ENCODE measurements around the gene UPK3BL1. TPM values are rescaled to one million over a fixed set of nuclear protein-coding genes. Genes with fewer than 3 reads are reported as not detected.
"Not testable (repeated sequence)": the region's sequence is repeated elsewhere in the genome, so short reads cannot be mapped to it uniquely, and the experiment has no call there.

The UPK3BL1 gene
- 4.7 TPM for polyA plus RNA-seq (2013, experiment 1 of 2)
- 4.7 TPM for polyA plus RNA-seq (2013, experiment 2 of 2)

DNA sequence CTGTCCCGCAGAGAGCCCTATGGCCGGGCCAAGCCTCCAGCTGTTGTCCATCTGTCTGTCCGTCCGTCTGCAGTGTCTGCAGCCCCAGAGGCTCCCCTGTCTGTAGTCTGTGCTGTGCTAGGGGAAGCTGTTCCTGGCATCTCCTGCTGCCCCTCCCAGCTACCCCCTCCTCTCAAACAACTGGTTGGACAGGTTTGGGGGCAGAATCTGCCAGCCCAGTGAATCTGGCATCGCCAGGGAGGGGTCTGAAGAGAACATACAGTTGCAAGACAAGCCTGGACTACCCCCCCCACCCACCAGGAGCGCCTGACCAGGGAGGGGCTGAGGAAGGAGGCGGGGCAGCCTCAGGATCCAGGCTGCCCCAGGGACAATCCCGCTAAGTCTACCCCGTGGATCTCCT, at the start of gene UPK3BL1:
Gene UPK3BL1, minus strand, starts transcription at position 101 of the 400 bp plus-strand sequence. Its CDS starts 50 bp downstream, at position 51.
- H4K8ac ChIP-seq (ENCODE audit: low read depth, low read length); H2BK120ac ChIP-seq (ENCODE audit: low read depth, low read length); H3K4ac ChIP-seq (ENCODE audit: low read depth, low read length); H3K4me2 ChIP-seq (ENCODE audit: low read length); H3K18ac ChIP-seq (ENCODE audit: low read length); H3K23ac ChIP-seq (ENCODE audit: low read length); H4K5ac ChIP-seq (ENCODE audit: low read length); H2AK5ac ChIP-seq (ENCODE audit: low read length); H2BK15ac ChIP-seq (replicated peaks; ENCODE audit: low read depth); H3K27me3 ChIP-seq (ENCODE audit: insufficient read depth, low read length, poor library complexity); H2BK5ac ChIP-seq (ENCODE audit: low read length); H3K9ac ChIP-seq (ENCODE audit: low read length); H3K79me1 ChIP-seq (ENCODE audit: low read length); H3K36me3 ChIP-seq (ENCODE audit: control insufficient read depth, insufficient read depth, low read length); H3K4me3 ChIP-seq (ENCODE audit: low read length); H3K56ac ChIP-seq (ENCODE audit: low read length); H3K4me1 ChIP-seq (ENCODE audit: control insufficient read depth, low read depth, low read length); DNase-seq; H3K27ac ChIP-seq (ENCODE audit: low read depth, low read length); H3K79me2 ChIP-seq (ENCODE audit: control insufficient read depth, insufficient read depth, low read length): not testable (repeated sequence)
- no CpG with 5 or more reads among the region's 9 CpGs for WGBS (ENCODE audit: extremely low coverage, insufficient coverage, low lambda C conversion rate)

- not testable (repeated sequence) for H3K56ac ChIP-seq (ENCODE audit: low read length); H3K9ac ChIP-seq (ENCODE audit: low read length); H4K8ac ChIP-seq (ENCODE audit: low read depth, low read length); H3K4me2 ChIP-seq (ENCODE audit: low read length); H3K23ac ChIP-seq (ENCODE audit: low read length); H3K79me1 ChIP-seq (ENCODE audit: low read length); H2BK120ac ChIP-seq (ENCODE audit: low read depth, low read length); H2BK15ac ChIP-seq (replicated peaks; ENCODE audit: low read depth); H3K36me3 ChIP-seq (ENCODE audit: control insufficient read depth, insufficient read depth, low read length); H4K5ac ChIP-seq (ENCODE audit: low read length); H3K18ac ChIP-seq (ENCODE audit: low read length); H3K27me3 ChIP-seq (ENCODE audit: insufficient read depth, low read length, poor library complexity); H3K4me3 ChIP-seq (ENCODE audit: low read length); H2AK5ac ChIP-seq (ENCODE audit: low read length); H2BK5ac ChIP-seq (ENCODE audit: low read length); H3K27ac ChIP-seq (ENCODE audit: low read depth, low read length); H3K4me1 ChIP-seq (ENCODE audit: control insufficient read depth, low read depth, low read length); H3K79me2 ChIP-seq (ENCODE audit: control insufficient read depth, insufficient read depth, low read length); DNase-seq; H3K4ac ChIP-seq (ENCODE audit: low read depth, low read length)
- WGBS (ENCODE audit: extremely low coverage, insufficient coverage, low lambda C conversion rate): no CpG with 5 or more reads among the region's 6 CpGs
These were observed 48.0 kb upstream of the UPK3BL1 start for GRCh38 chr7:102690602-102691001.

- H3K23ac ChIP-seq (ENCODE audit: low read length); H2BK5ac ChIP-seq (ENCODE audit: low read length); H2BK120ac ChIP-seq (ENCODE audit: low read depth, low read length); H3K4me1 ChIP-seq (ENCODE audit: control insufficient read depth, low read depth, low read length); H3K27ac ChIP-seq (ENCODE audit: low read depth, low read length); H3K18ac ChIP-seq (ENCODE audit: low read length); H4K8ac ChIP-seq (ENCODE audit: low read depth, low read length); H4K5ac ChIP-seq (ENCODE audit: low read length); H3K36me3 ChIP-seq (ENCODE audit: control insufficient read depth, insufficient read depth, low read length); H2AK5ac ChIP-seq (ENCODE audit: low read length); H3K79me2 ChIP-seq (ENCODE audit: control insufficient read depth, insufficient read depth, low read length); DNase-seq; H3K56ac ChIP-seq (ENCODE audit: low read length); H3K4me3 ChIP-seq (ENCODE audit: low read length); H3K9ac ChIP-seq (ENCODE audit: low read length); H3K4ac ChIP-seq (ENCODE audit: low read depth, low read length); H3K79me1 ChIP-seq (ENCODE audit: low read length); H3K27me3 ChIP-seq (ENCODE audit: insufficient read depth, low read length, poor library complexity); H2BK15ac ChIP-seq (replicated peaks; ENCODE audit: low read depth); H3K4me2 ChIP-seq (ENCODE audit: low read length): not testable (repeated sequence)
- WGBS (ENCODE audit: extremely low coverage, insufficient coverage, low lambda C conversion rate): no CpG with 5 or more reads among the region's 74 CpGs
These were observed 47.1 kb upstream of the UPK3BL1 start for GRCh38 chr7:102689436-102690282.

GRCh38 chr7:102688299-102689036, 45.9 kb upstream of the UPK3BL1 start:
- not testable (repeated sequence) for H3K27ac ChIP-seq (ENCODE audit: low read depth, low read length); H2BK5ac ChIP-seq (ENCODE audit: low read length); H3K23ac ChIP-seq (ENCODE audit: low read length); DNase-seq; H3K9ac ChIP-seq (ENCODE audit: low read length); H3K79me2 ChIP-seq (ENCODE audit: control insufficient read depth, insufficient read depth, low read length); H3K36me3 ChIP-seq (ENCODE audit: control insufficient read depth, insufficient read depth, low read length); H3K18ac ChIP-seq (ENCODE audit: low read length); H3K27me3 ChIP-seq (ENCODE audit: insufficient read depth, low read length, poor library complexity); H3K4me1 ChIP-seq (ENCODE audit: control insufficient read depth, low read depth, low read length); H3K4me2 ChIP-seq (ENCODE audit: low read length); H4K8ac ChIP-seq (ENCODE audit: low read depth, low read length); H4K5ac ChIP-seq (ENCODE audit: low read length); H3K79me1 ChIP-seq (ENCODE audit: low read length); H2AK5ac ChIP-seq (ENCODE audit: low read length); H2BK15ac ChIP-seq (replicated peaks; ENCODE audit: low read depth); H2BK120ac ChIP-seq (ENCODE audit: low read depth, low read length); H3K56ac ChIP-seq (ENCODE audit: low read length); H3K4ac ChIP-seq (ENCODE audit: low read depth, low read length); H3K4me3 ChIP-seq (ENCODE audit: low read length)
- WGBS (ENCODE audit: extremely low coverage, insufficient coverage, low lambda C conversion rate): no CpG with 5 or more reads among the region's 37 CpGs

DNA sequence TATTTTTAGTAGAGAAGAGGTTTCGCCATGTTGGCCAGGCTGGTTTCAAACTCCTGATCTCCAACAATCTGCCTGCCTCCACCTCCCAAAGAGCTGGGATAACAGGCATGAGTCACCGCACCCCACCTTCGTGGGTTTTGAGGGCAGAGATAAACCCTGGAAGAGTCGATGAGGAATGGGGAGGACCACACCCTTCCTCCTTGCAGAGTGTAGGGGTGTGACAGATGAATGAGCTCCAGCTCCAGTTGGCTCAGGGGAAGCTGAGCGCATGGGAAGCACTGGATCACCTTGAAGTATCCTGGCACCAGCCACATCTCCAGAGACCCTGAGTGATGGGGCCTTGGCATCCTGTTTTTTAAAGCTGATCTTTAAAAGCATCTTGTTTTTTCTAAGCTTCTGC, 40.0 kb upstream of the UPK3BL1 start:
- H2BK120ac ChIP-seq (ENCODE audit: low read depth, low read length); H2AK5ac ChIP-seq (ENCODE audit: low read length); H3K27ac ChIP-seq (ENCODE audit: low read depth, low read length); H3K4ac ChIP-seq (ENCODE audit: low read depth, low read length); H3K36me3 ChIP-seq (ENCODE audit: control insufficient read depth, insufficient read depth, low read length); DNase-seq; H3K23ac ChIP-seq (ENCODE audit: low read length); H4K8ac ChIP-seq (ENCODE audit: low read depth, low read length); H3K27me3 ChIP-seq (ENCODE audit: insufficient read depth, low read length, poor library complexity); H3K4me2 ChIP-seq (ENCODE audit: low read length); H2BK15ac ChIP-seq (replicated peaks; ENCODE audit: low read depth); H3K79me2 ChIP-seq (ENCODE audit: control insufficient read depth, insufficient read depth, low read length); H3K18ac ChIP-seq (ENCODE audit: low read length); H3K9ac ChIP-seq (ENCODE audit: low read length); H3K79me1 ChIP-seq (ENCODE audit: low read length); H3K4me1 ChIP-seq (ENCODE audit: control insufficient read depth, low read depth, low read length); H4K5ac ChIP-seq (ENCODE audit: low read length); H3K4me3 ChIP-seq (ENCODE audit: low read length); H2BK5ac ChIP-seq (ENCODE audit: low read length); H3K56ac ChIP-seq (ENCODE audit: low read length): not testable (repeated sequence)
- no CpG with 5 or more reads among the region's 5 CpGs for WGBS (ENCODE audit: extremely low coverage, insufficient coverage, low lambda C conversion rate)

Data from mesendoderm (in vitro differentiated cells).